IMR-90 (cell line): ENCODE results near the gene LEP. TPM values are rescaled to one million over a fixed set of nuclear protein-coding genes. Genes with fewer than 3 reads are reported as not detected.

Experiments used
- ATAC-seq: fragments of 200-7000 bp; cut with Tn5 transposase; 2 replicates; pipeline ENCODE4 v1.9.1; 2020; ENCODE audit warnings: low read depth, mild to moderate bottlenecking, moderate library complexity
- BruUV-seq: library from RNA; stranded (reverse); fragments of 400-500 nt; replicated peaks from 2 replicates; lab custom pipeline; 2021; lab: Mats Ljungman, UMichigan
- CTCF ChIA-PET: fragments of 300-600 bp; formaldehyde crosslinking; extraction: SDS; loops from one replicate; lab custom pipeline; 2021; ENCODE audit warnings: antibody characterized with exemption; lab: Yijun Ruan, JAX
- POLR2A ChIA-PET: fragments of 300-600 bp; sonication (Branson Sonifier 250); formaldehyde crosslinking; loops from one replicate; lab custom pipeline; 2022; ENCODE audit warnings: antibody characterized with exemption; ENCODE audit not compliant: unreplicated experiment; lab: Charles Lee
- DNase-seq: peaks from one replicate; pipeline ENCODE4 v3.0.0; 2013
- H2AFZ ChIP-seq: replicated peaks from 2 replicates; pipeline ENCODE3; 2013; ENCODE audit warnings: low read length, mild to moderate bottlenecking; ENCODE audit not compliant: poor library complexity
- H2AK5ac ChIP-seq: 2 replicates; pipeline ENCODE4 v1.6.1; 2013; ENCODE audit warnings: low read depth, low read length, inconsistent platforms
- H2AK9ac ChIP-seq: replicated peaks from 2 replicates; pipeline ENCODE3; 2013; ENCODE audit warnings: mild to moderate bottlenecking, low read depth, low read length, moderate library complexity; ENCODE audit not compliant: poor library complexity
- H2BK120ac ChIP-seq: 2 replicates; pipeline ENCODE4 v1.6.1; 2013; ENCODE audit warnings: low read depth, low read length, inconsistent platforms
- H2BK15ac ChIP-seq: 3 replicates; pipeline ENCODE4 v1.6.1; 2013; ENCODE audit warnings: low read depth, low read length, inconsistent platforms
- H2BK20ac ChIP-seq: 2 replicates; pipeline ENCODE4 v1.6.1; 2013; ENCODE audit warnings: low read depth, mild to moderate bottlenecking, inconsistent platforms, low read length, moderate library complexity
- H2BK5ac ChIP-seq: 2 replicates; pipeline ENCODE4 v1.6.1; 2013; ENCODE audit warnings: mild to moderate bottlenecking, low read depth, low read length, inconsistent platforms; ENCODE audit not compliant: poor library complexity, severe bottlenecking
- H3K14ac ChIP-seq: replicated peaks from 2 replicates; pipeline ENCODE4 v1.6.1; 2013; ENCODE audit warnings: low read depth, low read length, inconsistent platforms
- H3K18ac ChIP-seq: 2 replicates; pipeline ENCODE4 v1.6.1; 2013; ENCODE audit warnings: low read depth, low read length, control low read depth
- H3K23ac ChIP-seq: 2 replicates; pipeline ENCODE4 v1.6.1; 2013; ENCODE audit warnings: low read depth, low read length, inconsistent platforms
- H3K27ac ChIP-seq: 2 replicates; pipeline ENCODE4 v1.5.1; 2013; ENCODE audit warnings: mild to moderate bottlenecking, control low read depth, low read length; ENCODE audit not compliant: insufficient read depth
- H3K27me3 ChIP-seq: 2 replicates; pipeline ENCODE4 v1.6.1; 2013; ENCODE audit warnings: low read length; ENCODE audit not compliant: control insufficient read depth, insufficient read depth
- H3K36me3 ChIP-seq: 2 replicates; pipeline ENCODE4 v1.6.1; 2013; ENCODE audit warnings: low read length, mixed read lengths; ENCODE audit not compliant: control insufficient read depth, insufficient read depth
- H3K4ac ChIP-seq: 2 replicates; pipeline ENCODE4 v1.6.1; 2013; ENCODE audit warnings: low read depth, low read length, inconsistent platforms
- H3K4me1 ChIP-seq: 2 replicates; pipeline ENCODE4 v1.6.1; 2013; ENCODE audit warnings: low read length, mixed read lengths; ENCODE audit not compliant: control insufficient read depth, insufficient read depth
- H3K4me2 ChIP-seq: 2 replicates; pipeline ENCODE4 v1.6.1; 2013; ENCODE audit warnings: low read depth, mild to moderate bottlenecking, control low read depth, low read length, moderate library complexity
- H3K4me3 ChIP-seq: 2 replicates; pipeline ENCODE4 v1.5.1; 2013; ENCODE audit warnings: low read depth, mild to moderate bottlenecking, control low read depth, low read length, moderate library complexity; ENCODE audit not compliant: insufficient read depth
- H3K56ac ChIP-seq: 2 replicates; pipeline ENCODE4 v1.6.1; 2013; ENCODE audit warnings: low read length, inconsistent platforms; ENCODE audit not compliant: insufficient read depth; ENCODE audit errors: extremely low read depth
- H3K79me1 ChIP-seq, 2 experiments: 2 replicates each; pipeline ENCODE4 v1.6.1; 2013; ENCODE audit warnings: low read length in 2 of 2, inconsistent platforms in 1 of 2, low read depth in 1 of 2
- H3K9ac ChIP-seq: 2 replicates; pipeline ENCODE4 v1.6.1; 2013; ENCODE audit warnings: low read depth, low read length, control low read depth
- H3K9me1 ChIP-seq: 2 replicates; pipeline ENCODE4 v1.6.1; 2013; ENCODE audit warnings: low read length, inconsistent platforms; ENCODE audit not compliant: insufficient read depth
- H3K9me3 ChIP-seq: 2 replicates; pipeline ENCODE4 v1.6.1; 2013; ENCODE audit warnings: low read length; ENCODE audit not compliant: control insufficient read depth, insufficient read depth
- H4K20me1 ChIP-seq: 2 replicates; pipeline ENCODE4 v1.6.1; 2013; ENCODE audit warnings: low read length, inconsistent platforms; ENCODE audit not compliant: insufficient read depth
- H4K5ac ChIP-seq: 2 replicates; pipeline ENCODE4 v1.6.1; 2013; ENCODE audit warnings: mild to moderate bottlenecking, low read depth, low read length, control low read depth
- H4K8ac ChIP-seq, 2 experiments: 2 replicates each; pipeline ENCODE4 v1.6.1; 2013; ENCODE audit warnings: low read depth in 2 of 2, low read length in 2 of 2, control low read depth in 1 of 2, inconsistent platforms in 1 of 2
- H4K91ac ChIP-seq: 2 replicates; pipeline ENCODE4 v1.6.1; 2013; ENCODE audit warnings: low read depth, low read length, inconsistent platforms; ENCODE audit not compliant: insufficient read depth
- MAFK ChIP-seq: IDR thresholded peaks from 2 replicates; pipeline ENCODE4 v1.6.1; 2012; ENCODE audit warnings: low read depth, low read length, improper control_type of control experiment
- NFE2L2 ChIP-seq: fragments of 150-350 bp; IDR thresholded peaks from 2 replicates; pipeline ENCODE4 v1.6.1; 2016; ENCODE audit warnings: low read depth, mild to moderate bottlenecking, low read length
- POLR2A ChIP-seq: IDR thresholded peaks from 2 replicates; pipeline ENCODE4 v1.6.1; 2012; ENCODE audit warnings: mild to moderate bottlenecking, low read depth, low read length
- SMC3 ChIP-seq: fragments of 150-350 bp; IDR thresholded peaks from 2 replicates; pipeline ENCODE4 v1.6.1; 2016; ENCODE audit warnings: low read depth, mild to moderate bottlenecking, antibody characterized with exemption, low read length, moderate library complexity
- USF2 ChIP-seq: fragments of 150-350 bp; IDR thresholded peaks from 2 replicates; pipeline ENCODE4 v1.6.1; 2017; ENCODE audit warnings: mild to moderate bottlenecking, antibody characterized with exemption, low read length, low read depth
- WGBS, 2 experiments: methylation state at CpG; one replicate each; pipeline versions ENCODE4 v1.1.5 to v1.1.7; 2013; ENCODE audit warnings: missing lambda C conversion rate in 2 of 2; ENCODE audit not compliant: insufficient read length in 1 of 2; ENCODE audit errors: extremely low coverage in 2 of 2; 5-methylcytosine and 5-hydroxymethylcytosine counted together
- dilution Hi-C: fragments of 300-500 bp; cut with HindIII; formaldehyde crosslinking; loops from one replicate; pipeline ENCODE4 v1.14.3; 2018; ENCODE audit warnings: low sequenced_read_pairs; ENCODE audit not compliant: unreplicated experiment
- in situ Hi-C: fragments of 300-500 bp; cut with MboI; formaldehyde crosslinking; loops from 3 replicates; pipeline ENCODE4 v1.14.3; 2019; ENCODE audit warnings: low sequenced_read_pairs, inconsistent platforms, mixed read lengths
- intact Hi-C: fragments of 100-400 bp; cut with micrococcal nuclease; formaldehyde crosslinking; loops from 2 replicates; pipeline ENCODE4 v1.10.0; 2022
- polyA plus RNA-seq, 3 experiments: library from polyadenylated mRNA; depleted of rRNA; stranded (reverse); fragments of >200 nt; gene quantifications; 2 replicates each; pipeline ENCODE4 v1.2.3, GENCODE V29; 2012; ENCODE audit warnings: low replicate concordance in 1 of 3
- total RNA-seq: library from RNA; depleted of rRNA; stranded (reverse); fragments of >200 nt; gene quantifications from 2 replicates; pipeline ENCODE4 v1.2.3, GENCODE V29; 2012

LEP gene
- total and polyA plus RNA-seq, 2 of the 4 experiments (the other 2 are of a cell fraction), result not detected

- Histone ChIP-seq H2AK9ac (no peak overlapping the region), H3K4me1 (no peaks in the 10 kb centered on the region), H4K8ac (no peak overlapping the region), H3K18ac (no peak overlapping the region), H3K23ac (no peak overlapping the region), H3K27me3 (peaks cover 48% of the 10 kb centered on the region), H4K20me1 (no peaks in the 10 kb centered on the region), H3K79me1 (no peaks in the 10 kb centered on the region), H2BK120ac (no peak overlapping the region), H4K91ac (no peak overlapping the region), H3K56ac (no peak overlapping the region), H2BK15ac (no peak overlapping the region), H2BK20ac (no peak overlapping the region), H3K14ac (no peak overlapping the region), H2AFZ (no peak overlapping the region), H3K9me3 (peaks cover 10% of the 10 kb centered on the region), H3K4me2 (no peak overlapping the region), H4K5ac (no peak overlapping the region), H2AK5ac (no peak overlapping the region), H3K36me3 (no peaks in the 10 kb centered on the region), H3K4ac (no peak overlapping the region), H3K27ac (no peak overlapping the region), H2BK5ac (no peak overlapping the region), H3K9me1 (no peaks in the 10 kb centered on the region), H3K9ac (no peak overlapping the region), H3K4me3 (no peak overlapping the region)
- in situ Hi-C loops, result loop anchor here (10.0 kb wide), 1 partner anchor 153 kb away; no protein-coding TSS in a partner anchor
- DNase-seq (no peak), ATAC-seq (no peak)
- 50% methylated on average over 1 of the region's 4 CpGs; no CpG with 5 or more reads in 1 of the 2 experiments for WGBS, 2 experiments
- ChIA-PET POLR2A (no interaction called here), CTCF (interaction anchor here (0.6 kb wide), 1 partner anchor 174 kb away, joined by 3 read pairs; no protein-coding TSS in a partner anchor)
- dilution Hi-C loops, result no loop called here
- BruUV-seq, result no TSS peak
- intact Hi-C loops, result no loop called here
- TF ChIP-seq USF2 (no peak), MAFK (no peak), POLR2A (no peak), NFE2L2 (no peak), SMC3 (no peak)
Measured at GRCh38 chr7:128197989-128198580, 43.0 kb upstream of the LEP start.
